NCI-H1092 (cell line): ENCODE data around the gene BRMS1.
A peak's percentile ranks its signal among the peaks of the same experiment; 100 is the strongest.

Experiments
- DNase-seq: peaks from one replicate; lab custom pipeline; 2025; lab: John Stamatoyannopoulos, UW

Gene BRMS1

GRCh38 chr11:66336234-66337102 lies 8.4 kb downstream of the BRMS1 start, which contains the start of gene RIN1:
RIN1 (minus strand) TSS chr11:66336434; CDS start chr11:66336402, 32 bp downstream.
- DNase-seq: peak; percentile 28

DNA sequence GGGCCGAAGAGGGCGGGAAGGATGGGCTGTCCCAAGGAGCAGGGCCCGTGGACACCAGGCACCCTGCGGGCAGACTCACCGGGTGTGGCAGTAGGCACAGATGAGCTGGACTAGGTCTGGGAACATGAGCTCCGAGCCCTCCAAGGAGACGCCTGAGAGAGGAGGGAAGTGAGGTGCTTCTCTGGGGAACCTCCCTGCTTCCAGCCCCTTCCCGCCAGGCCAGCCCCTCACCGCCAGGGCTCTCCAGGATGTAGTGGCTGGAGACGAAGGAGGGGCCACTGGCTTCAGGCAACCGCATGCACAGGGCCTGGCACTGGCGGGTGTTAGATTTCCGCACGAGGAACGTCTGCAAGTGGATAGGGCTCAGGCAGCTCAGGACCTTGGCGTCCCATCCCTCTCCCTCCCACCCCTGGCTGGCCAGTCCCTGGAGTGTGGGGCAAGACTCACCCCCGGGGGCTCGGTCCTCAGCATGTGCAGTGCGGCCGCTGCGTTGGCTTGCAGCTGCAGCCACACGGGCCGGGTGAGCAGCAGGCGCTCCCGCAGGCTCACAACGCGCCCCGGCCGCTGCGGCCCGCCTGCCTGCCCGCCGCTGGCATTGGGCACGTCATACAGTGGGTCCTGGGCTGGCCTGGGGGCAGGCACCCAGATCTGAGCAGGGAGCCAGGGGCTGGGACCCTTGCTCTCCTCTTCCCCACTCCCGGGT lies 9.2 kb downstream of the BRMS1 start:
- DNase-seq: no peak

- DNase-seq: no peak
Measured at GRCh38 chr11:66334605-66335442, 10.1 kb downstream of the BRMS1 start.

GRCh38 chr11:66333896-66334604 lies 10.9 kb downstream of the BRMS1 start:
- no peak for DNase-seq

- no peak for DNase-seq
Measured at GRCh38 chr11:66333220-66333877, 11.6 kb downstream of the BRMS1 start.

GRCh38 chr11:66332371-66333219 lies 12.3 kb downstream of the BRMS1 start:
- DNase-seq: no peak

DNA sequence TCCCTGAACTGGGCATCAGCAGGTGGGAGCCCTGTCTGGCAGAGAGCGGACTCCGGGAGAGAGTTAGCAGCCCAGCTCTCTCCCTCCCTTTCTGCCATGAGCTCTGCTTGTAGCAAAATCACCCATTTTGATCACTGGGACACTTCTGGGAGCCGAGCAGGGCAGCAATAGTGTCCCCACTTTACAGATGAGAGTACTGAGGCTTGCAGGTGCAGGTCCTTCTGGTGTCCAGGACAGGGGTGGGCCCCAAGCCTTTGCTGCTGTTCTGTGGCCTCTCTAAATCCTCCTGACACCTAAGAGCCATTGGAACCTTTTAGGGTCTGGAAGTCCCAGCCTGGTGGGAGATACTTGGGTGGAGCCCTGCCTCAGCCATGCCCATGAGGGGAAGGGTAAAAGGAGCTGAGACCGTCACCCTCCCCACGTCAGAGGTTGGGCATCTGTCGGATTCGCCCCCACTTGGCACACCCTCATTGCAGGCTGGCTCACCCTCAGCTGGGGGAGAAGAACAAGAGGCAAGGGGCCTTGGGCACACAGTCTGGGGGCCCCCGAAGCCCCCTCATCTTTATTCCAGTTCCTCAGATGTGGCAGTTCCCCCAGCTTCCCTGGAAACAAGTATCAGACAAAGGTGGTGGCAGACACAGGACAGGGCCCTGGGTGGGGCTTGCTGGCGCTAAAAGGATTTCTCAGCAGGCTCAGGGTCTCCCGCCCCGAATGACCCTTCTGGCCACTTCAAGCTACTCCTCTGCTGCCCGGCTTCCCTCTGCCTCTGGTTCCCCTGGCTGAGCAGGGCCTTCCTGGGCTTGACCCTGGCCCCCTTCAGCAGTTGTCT lies 13.1 kb downstream of the BRMS1 start:
- no peak for DNase-seq

- no peak for DNase-seq
Measured at GRCh38 chr11:66330931-66331330, 14.0 kb downstream of the BRMS1 start.

- no peak for DNase-seq
Measured at GRCh38 chr11:66329165-66329673, 15.7 kb downstream of the BRMS1 start.

DNA sequence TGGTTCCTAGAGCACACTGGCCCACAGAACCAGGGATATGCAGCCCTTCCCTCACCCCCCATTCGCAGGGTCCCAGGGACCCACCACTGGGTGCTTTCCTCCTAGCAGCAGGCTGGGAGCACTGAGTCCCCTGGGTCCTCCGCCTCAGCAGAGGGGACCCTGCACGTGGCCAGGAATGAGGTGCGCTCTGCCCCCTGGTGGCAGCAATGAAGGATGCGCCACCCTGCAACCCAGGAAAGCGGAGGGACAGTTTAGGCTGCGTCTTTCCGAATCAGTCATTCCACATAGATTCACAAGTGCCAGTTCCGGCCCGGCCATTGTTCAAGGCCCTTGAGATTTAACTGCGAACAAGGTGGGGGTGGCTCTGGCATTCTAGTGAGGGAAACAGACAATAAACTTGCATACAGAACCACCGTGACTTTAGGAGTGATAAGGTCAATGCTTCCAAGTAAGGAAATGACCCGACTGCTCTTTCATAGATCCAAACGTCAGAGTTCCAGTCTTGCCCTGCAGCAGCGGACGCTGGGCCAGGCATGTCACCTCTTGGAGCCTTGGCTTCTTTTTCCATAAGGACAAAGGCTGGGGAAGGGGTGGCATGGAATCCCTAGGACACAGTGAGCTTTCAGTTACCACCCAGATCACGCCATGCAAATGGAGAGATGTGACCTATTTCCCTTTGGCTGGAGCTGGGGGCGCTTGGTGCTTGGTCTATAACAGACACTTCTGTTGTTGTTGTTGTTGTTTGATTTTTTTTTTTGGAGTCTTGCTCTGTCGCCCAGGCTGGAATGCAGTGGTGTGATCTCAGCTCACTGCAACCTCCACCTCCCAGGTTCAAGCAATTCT lies 16.4 kb downstream of the BRMS1 start:
- peak; percentile 60 for DNase-seq

DNA sequence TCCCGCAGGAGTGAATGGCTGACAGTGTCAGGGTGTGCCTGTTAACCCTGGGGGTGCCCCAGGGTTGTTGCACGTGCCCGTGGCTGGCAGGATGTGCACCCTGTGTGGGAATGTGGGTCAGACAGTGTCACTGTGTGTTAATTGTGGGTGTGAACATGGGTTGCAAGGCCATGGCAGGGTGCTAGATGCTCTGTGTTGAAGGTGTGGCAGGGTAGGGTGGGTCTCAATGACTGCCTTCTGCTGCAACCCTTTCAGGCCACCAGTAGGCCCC lies 16.9 kb downstream of the BRMS1 start:
- no peak for DNase-seq

- DNase-seq: no peak
Measured at GRCh38 chr11:66327171-66328030, 17.5 kb downstream of the BRMS1 start.

DNA sequence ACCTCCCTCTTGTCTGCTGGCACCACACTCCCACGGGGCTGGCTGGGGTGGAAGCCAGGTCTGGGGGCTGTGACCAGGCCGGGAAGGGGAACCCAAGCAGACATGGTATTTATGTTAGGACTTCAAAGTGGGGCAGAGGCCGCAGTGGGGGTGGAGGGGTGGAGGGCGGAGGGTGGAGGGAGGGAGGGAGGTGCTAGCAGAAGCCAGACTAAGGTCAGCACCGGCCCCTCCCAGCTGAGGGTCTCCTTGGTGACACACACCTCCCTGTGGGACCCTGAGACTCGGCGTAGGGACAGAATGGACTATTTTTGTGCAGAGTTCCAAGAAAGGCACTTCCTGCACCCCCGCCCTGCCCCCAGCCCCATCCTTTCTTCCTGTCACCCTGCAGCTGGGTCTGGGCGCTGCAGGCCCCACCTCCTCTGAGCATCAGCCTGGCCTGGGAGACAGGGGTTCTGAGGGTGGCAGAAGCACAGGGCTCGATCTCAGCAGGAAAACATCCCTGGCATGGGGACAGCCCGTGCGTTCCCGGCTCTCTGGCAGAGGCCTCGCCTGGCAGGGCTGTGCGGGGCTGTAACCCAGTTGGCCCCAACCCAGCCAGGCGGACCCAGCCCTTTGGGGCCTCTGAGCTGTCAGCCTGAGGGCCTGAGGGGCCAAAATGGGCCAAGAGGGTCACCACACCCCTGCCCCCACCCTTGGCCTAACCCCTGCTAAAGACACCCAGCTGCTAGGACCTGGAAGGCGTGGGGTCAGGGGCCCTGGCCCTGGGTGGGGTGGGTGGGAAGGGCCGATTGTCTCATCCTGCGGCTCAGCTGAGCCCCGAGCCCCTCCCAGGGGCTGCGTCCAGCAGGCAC lies 18.4 kb downstream of the BRMS1 start:
- DNase-seq: no peak

- no peak for DNase-seq
Measured at GRCh38 chr11:66325263-66325671, 19.6 kb downstream of the BRMS1 start.

DNA sequence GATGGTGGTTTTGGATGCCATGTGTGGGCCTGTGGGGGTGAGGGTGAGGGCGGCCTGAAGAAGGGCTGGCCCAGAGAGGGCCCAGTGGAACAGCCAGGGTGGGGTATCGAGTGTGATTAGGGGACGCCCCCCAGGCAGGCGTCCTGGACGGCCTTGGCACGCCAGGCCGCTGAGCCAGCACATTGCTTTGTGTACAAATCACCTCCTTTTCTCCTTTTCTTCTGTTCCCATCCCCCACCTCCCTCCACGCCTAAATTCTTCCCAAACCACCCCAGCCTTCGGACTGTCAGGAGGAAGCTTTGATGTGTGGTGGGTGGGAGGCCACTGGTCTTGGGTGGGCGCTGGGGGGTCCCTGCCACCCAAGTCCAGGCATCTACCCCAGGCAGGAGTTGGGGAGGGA lies 20.2 kb downstream of the BRMS1 start:
- no peak for DNase-seq

GRCh38 chr11:66323684-66324083 lies 21.2 kb downstream of the BRMS1 start:
- no peak for DNase-seq
